ENCODE measurements around the gene CTNNA2. TPM values are rescaled to one million over a fixed set of nuclear protein-coding genes. Genes with fewer than 3 reads are reported as not detected.

The CTNNA2 gene
- total RNA-seq, 1 experiment from 2014 or later, result 5.5 TPM

DNA sequence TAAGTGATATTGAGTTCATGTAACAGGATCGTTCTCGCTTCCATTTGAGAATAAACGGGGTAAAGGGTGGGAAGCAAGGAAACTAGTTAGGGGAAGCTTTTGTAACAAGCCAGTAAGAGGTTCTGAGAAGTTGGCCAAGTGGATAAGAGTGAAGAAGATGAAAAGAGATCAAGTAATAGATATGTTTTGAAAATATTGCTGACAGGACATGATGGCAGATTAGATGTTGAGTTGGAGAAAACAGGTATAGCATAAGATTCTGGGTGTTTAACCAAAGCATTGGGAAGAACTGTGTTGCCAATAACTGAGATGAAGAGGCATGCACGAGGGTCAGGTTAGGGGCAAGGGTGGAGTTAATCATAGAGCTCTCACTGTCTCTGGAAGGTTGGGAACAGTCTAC lies 1121.7 kb downstream of the CTNNA2 start:
- H4K20me1 ChIP-seq (ENCODE audit: control insufficient read depth, insufficient read depth, insufficient read length), result no peaks in the 10 kb centered on the region
- no peak overlapping the region for H4K5ac ChIP-seq (ENCODE audit: insufficient read length, low read depth, low read length)
- H3K4me1 ChIP-seq (ENCODE audit: insufficient read depth, low read length), result no peaks in the 10 kb centered on the region
- H3K56ac ChIP-seq (ENCODE audit: insufficient read length, low read depth, low read length), result no peak overlapping the region
- H4K91ac ChIP-seq (ENCODE audit: insufficient read length, low read depth, low read length), result no peak overlapping the region
- H3K4me1 Mint-ChIP-seq, result no peaks in the 10 kb centered on the region
- DNase-seq, result no peak
- H3K79me2 ChIP-seq (ENCODE audit: insufficient read depth, low read length), result no peaks in the 10 kb centered on the region
- H2BK120ac ChIP-seq (ENCODE audit: low read depth, low read length, poor library complexity, severe bottlenecking), result no peak overlapping the region
- H3T11ph ChIP-seq (ENCODE audit: low read length), result no peak overlapping the region
- H2BK12ac ChIP-seq (ENCODE audit: insufficient read length, low read depth, low read length), result no peak overlapping the region
- no peaks in the 10 kb centered on the region for H3K27me3 Mint-ChIP-seq (ENCODE audit: low read depth)
- no peaks in the 10 kb centered on the region for H3K27me3 ChIP-seq (ENCODE audit: insufficient read depth, low read length)
- no peaks in the 10 kb centered on the region for H3K9me3 ChIP-seq (ENCODE audit: control insufficient read depth, low read depth, low read length)
- H3K14ac ChIP-seq (ENCODE audit: insufficient read depth, low read length), result no peak overlapping the region
- H3K18ac ChIP-seq (ENCODE audit: insufficient read length, low read depth, low read length), result no peak overlapping the region
- no peak overlapping the region for H2AFZ ChIP-seq (ENCODE audit: low read length)
- no peak overlapping the region for H2BK20ac ChIP-seq (ENCODE audit: low read depth, low read length, poor library complexity, severe bottlenecking)
- H3K27ac Mint-ChIP-seq, result no peak overlapping the region
- H3K27ac ChIP-seq (ENCODE audit: insufficient read length, low read depth, low read length), result no peak overlapping the region
- no peak overlapping the region for H3K9ac ChIP-seq (ENCODE audit: extremely low read depth, insufficient read length, low read length)
- H3K4me3 Mint-ChIP-seq, result no peak overlapping the region
- no peak overlapping the region for H4K8ac ChIP-seq (replicated peaks; ENCODE audit: insufficient read length, low read depth, low read length)
- H3K4ac ChIP-seq (ENCODE audit: low read depth, low read length), result no peak overlapping the region
- no peaks in the 10 kb centered on the region for H3K36me3 Mint-ChIP-seq (ENCODE audit: insufficient read depth in 1 of 3, low read depth in 3 of 3)
- H2BK15ac ChIP-seq (ENCODE audit: low read depth, low read length), result no peak overlapping the region
- no peaks in the 10 kb centered on the region for H3K79me1 ChIP-seq (ENCODE audit: insufficient read depth, low read depth, low read length, poor library complexity, severe bottlenecking)
- no peak overlapping the region for H2AK5ac ChIP-seq (ENCODE audit: insufficient read length, low read length)
- no peak overlapping the region for H2BK5ac ChIP-seq (ENCODE audit: insufficient read length, low read length)
- no peaks in the 10 kb centered on the region for H3K9me3 Mint-ChIP-seq
- H3K23ac ChIP-seq (ENCODE audit: insufficient read length, low read depth, low read length), result no peak overlapping the region
- no peak overlapping the region for H3K4me2 ChIP-seq (ENCODE audit: insufficient read depth, insufficient read length, low read length)
- no peaks in the 10 kb centered on the region for H3K23me2 ChIP-seq (ENCODE audit: insufficient read length, low read depth, low read length, poor library complexity, severe bottlenecking)
- TF ChIP-seq, protein P1, sequence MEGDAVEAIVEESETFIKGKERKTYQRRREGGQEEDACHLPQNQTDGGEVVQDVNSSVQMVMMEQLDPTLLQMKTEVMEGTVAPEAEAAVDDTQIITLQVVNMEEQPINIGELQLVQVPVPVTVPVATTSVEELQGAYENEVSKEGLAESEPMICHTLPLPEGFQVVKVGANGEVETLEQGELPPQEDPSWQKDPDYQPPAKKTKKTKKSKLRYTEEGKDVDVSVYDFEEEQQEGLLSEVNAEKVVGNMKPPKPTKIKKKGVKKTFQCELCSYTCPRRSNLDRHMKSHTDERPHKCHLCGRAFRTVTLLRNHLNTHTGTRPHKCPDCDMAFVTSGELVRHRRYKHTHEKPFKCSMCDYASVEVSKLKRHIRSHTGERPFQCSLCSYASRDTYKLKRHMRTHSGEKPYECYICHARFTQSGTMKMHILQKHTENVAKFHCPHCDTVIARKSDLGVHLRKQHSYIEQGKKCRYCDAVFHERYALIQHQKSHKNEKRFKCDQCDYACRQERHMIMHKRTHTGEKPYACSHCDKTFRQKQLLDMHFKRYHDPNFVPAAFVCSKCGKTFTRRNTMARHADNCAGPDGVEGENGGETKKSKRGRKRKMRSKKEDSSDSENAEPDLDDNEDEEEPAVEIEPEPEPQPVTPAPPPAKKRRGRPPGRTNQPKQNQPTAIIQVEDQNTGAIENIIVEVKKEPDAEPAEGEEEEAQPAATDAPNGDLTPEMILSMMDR (conservative IDR thresholded peaks at IDR 0.05), result no peak
- no CpG with 5 or more reads among the region's 4 CpGs for WGBS (ENCODE audit: extremely low coverage, insufficient read length, low lambda C conversion rate)

Data from H9 (cell line).